ENCODE data around the gene USP32. TPM values are rescaled to one million over a fixed set of nuclear protein-coding genes. Genes with fewer than 3 reads are reported as not detected.

USP32 gene
- polyA plus RNA-seq, 4 donors: 10.3 to 21.9 (median 15.1) TPM

DNA sequence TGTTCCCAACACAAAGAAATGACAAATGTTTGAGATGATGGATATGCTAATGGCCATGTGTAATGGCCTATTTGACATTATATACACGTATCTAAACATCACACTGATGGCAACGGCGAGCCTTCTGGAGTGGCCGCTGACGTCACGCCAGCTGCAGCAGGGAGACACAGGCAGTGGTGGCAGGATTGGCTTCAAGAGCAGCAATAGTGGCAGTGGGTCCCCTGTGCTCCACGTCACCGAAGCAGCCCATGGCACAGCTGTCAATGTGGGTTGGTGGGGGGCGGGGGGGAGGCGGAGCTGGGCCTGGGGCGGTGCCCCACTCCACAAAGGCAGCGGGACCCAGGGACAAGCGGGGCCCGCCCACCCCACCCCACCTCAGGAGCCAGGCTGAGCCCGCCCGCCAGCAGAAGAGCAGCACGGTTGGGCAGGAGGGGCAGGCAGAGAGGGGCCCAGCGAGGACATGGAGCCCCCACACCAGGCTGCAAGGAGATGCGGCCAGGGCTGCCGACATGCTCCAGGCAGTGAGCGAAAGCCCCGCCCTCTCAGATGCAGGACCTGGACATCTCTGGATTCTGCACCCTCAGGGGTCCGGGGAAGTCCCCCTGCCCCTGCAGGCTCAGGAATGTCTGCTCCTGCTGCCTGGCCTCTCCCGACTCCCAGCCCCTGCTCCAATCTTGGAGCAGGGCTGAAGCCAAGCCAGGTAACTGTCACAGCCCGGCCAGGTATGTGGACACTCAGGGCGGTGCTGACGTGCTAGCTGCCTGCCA lies 64.6 kb downstream of the USP32 start:
- peaks cover 0 to 1% (median 0%) of the 10 kb centered on the region in 3 donors for H3K4me1 ChIP-seq (ENCODE audit: control insufficient read depth in 3 of 3, insufficient read depth in 2 of 3, low read depth in 1 of 3, low read length in 2 of 3)
- FAIRE-seq (no peak), DNase-seq (no peak)
- WGBS, 3 donors: 90 to 97% (median 91%) methylated on average over 21 to 27 of the region's 27 CpGs
- H3K27ac ChIP-seq (ENCODE audit: low read depth in 1 of 3, low read length in 2 of 3): no peak overlapping the region
- no peaks in the 10 kb centered on the region for H3K27me3 ChIP-seq (ENCODE audit: control insufficient read depth in 3 of 3, insufficient read depth in 3 of 3, low read length in 3 of 3)
- peaks cover 0 to 28% (median 0%) of the 10 kb centered on the region in 3 donors for H3K36me3 ChIP-seq (ENCODE audit: control insufficient read depth in 3 of 3, insufficient read depth in 2 of 3, low read depth in 1 of 3, low read length in 3 of 3)
- H3K9me3 ChIP-seq (ENCODE audit: control insufficient read depth in 2 of 2, insufficient read depth in 1 of 2, low read depth in 1 of 2, low read length in 1 of 2): peaks cover 0 to 9% of the 10 kb centered on the region in 2 donors
- H3K4me3 ChIP-seq (ENCODE audit: low read depth in 1 of 3, low read length in 3 of 3): no peak overlapping the region

DNA sequence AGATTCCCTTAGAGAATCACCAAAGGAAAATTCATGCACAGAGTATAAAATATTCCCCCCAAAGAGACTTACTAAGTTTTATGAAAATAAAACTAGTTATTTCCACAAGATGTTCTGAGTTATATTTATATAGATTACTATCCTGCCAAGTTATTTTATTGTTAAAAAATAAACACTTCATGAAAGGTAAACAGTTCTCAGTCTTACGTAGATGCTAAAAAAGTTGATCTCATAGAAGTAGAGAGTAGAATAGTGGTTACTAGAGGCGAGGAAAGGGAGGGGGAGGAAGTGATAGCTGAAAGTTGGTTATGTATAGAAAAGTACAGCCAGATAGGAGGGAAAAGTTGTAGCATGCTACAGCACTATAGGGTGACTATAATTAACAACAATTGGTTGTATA lies 65.2 kb downstream of the USP32 start:
- no peak for FAIRE-seq
- Histone ChIP-seq H3K27ac (ENCODE audit: low read depth in 1 of 3, low read length in 2 of 3) (no peak overlapping the region), H3K4me3 (ENCODE audit: low read depth in 1 of 3, low read length in 3 of 3) (no peak overlapping the region), H3K27me3 (ENCODE audit: control insufficient read depth in 3 of 3, insufficient read depth in 3 of 3, low read length in 3 of 3) (no peaks in the 10 kb centered on the region), H3K36me3 (ENCODE audit: control insufficient read depth in 3 of 3, insufficient read depth in 2 of 3, low read depth in 1 of 3, low read length in 3 of 3) (peaks cover 0 to 28% (median 0%) of the 10 kb centered on the region in 3 donors), H3K9me3 (ENCODE audit: control insufficient read depth in 2 of 2, insufficient read depth in 1 of 2, low read depth in 1 of 2, low read length in 1 of 2) (peaks cover 0 to 9% of the 10 kb centered on the region in 2 donors), H3K4me1 (ENCODE audit: control insufficient read depth in 3 of 3, insufficient read depth in 2 of 3, low read depth in 1 of 3, low read length in 2 of 3) (peaks cover 0 to 3% (median 1%) of the 10 kb centered on the region in 3 donors)
- WGBS, 3 donors: 75 to 87% (median 86%) methylated on average over 2 of the region's 2 CpGs
- no peak for DNase-seq

DNA sequence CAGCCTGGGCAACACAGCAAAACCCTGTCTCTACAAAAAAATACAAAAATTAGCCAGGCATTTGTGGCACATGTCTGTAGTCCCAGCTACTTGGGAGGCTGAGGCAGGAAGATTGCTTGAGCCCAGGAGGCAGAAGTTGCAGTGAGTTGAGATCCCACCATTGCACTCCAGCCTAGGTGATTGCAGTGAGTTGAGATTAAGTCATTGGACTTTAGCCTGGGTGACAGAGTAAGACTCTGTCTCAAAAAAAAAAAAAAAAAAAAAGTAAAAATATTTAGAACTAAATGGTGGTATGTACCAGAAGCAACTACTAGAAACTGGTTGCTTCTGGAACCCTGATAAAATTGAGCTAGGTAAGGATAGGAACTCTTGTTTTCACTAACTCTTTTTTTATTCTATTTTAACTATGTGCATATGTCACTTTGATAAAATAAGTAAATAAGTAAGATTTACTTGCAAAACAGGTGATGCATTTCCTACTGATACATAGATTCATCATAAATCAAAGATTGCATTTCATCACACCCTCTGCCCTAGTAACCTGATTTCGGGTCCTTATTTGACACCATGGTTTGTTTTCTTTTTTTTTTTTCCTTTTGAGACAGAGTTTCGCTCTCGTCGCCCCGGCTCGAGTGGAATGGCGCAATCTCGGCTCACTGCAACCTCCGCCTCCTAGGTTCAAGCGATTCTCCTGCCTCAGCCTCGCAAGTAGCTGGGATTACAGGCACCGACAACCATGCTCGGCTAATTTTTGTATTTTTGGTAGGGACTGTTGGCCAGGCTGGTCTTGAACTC lies 66.0 kb downstream of the USP32 start:
- Histone ChIP-seq H3K4me3 (ENCODE audit: low read depth in 1 of 3, low read length in 3 of 3) (no peak overlapping the region), H3K27me3 (ENCODE audit: control insufficient read depth in 3 of 3, insufficient read depth in 3 of 3, low read length in 3 of 3) (no peaks in the 10 kb centered on the region), H3K27ac (ENCODE audit: low read depth in 1 of 3, low read length in 2 of 3) (peak overlapping the region in 1 of 3 donors; percentile 28), H3K4me1 (ENCODE audit: control insufficient read depth in 3 of 3, insufficient read depth in 2 of 3, low read depth in 1 of 3, low read length in 2 of 3) (peaks cover 0 to 3% (median 1%) of the 10 kb centered on the region in 3 donors), H3K9me3 (ENCODE audit: control insufficient read depth in 2 of 2, insufficient read depth in 1 of 2, low read depth in 1 of 2, low read length in 1 of 2) (peaks cover 0 to 9% of the 10 kb centered on the region in 2 donors), H3K36me3 (ENCODE audit: control insufficient read depth in 3 of 3, insufficient read depth in 2 of 3, low read depth in 1 of 3, low read length in 3 of 3) (peaks cover 0 to 25% (median 0%) of the 10 kb centered on the region in 3 donors)
- FAIRE-seq (no peak), DNase-seq (peak; percentile 53 to 54)
- WGBS, 3 donors: 89 to 91% (median 90%) methylated on average over 13 of the region's 13 CpGs

DNA sequence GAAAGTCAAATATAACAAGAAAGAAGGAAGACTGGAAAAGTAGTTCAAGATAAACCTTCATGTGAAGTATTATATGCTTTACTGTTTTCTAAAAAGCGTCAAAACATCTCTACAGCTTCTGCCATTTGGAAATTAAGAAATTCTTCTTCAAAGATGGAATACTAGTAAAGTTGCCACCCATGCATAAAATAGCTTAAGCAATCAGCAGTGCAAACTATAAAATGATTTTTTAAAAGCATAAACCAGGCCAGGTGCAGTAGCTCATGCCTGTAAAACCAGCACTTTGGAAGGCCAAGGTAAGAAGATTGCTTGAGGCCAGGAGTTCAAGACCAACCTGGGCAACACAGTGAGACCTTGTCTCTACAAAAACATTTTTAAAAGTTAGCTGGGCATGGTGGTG lies 68.2 kb downstream of the USP32 start:
- DNase-seq (no peak), FAIRE-seq (no peak)
- peaks cover 0 to 3% (median 1%) of the 10 kb centered on the region in 3 donors for H3K4me1 ChIP-seq (ENCODE audit: control insufficient read depth in 3 of 3, insufficient read depth in 2 of 3, low read depth in 1 of 3, low read length in 2 of 3)
- H3K4me3 ChIP-seq (ENCODE audit: low read depth in 1 of 3, low read length in 3 of 3): no peak overlapping the region
- H3K36me3 ChIP-seq (ENCODE audit: control insufficient read depth in 3 of 3, insufficient read depth in 2 of 3, low read depth in 1 of 3, low read length in 3 of 3): peaks cover 0 to 23% (median 0%) of the 10 kb centered on the region in 3 donors
- no peak overlapping the region for H3K27ac ChIP-seq (ENCODE audit: low read depth in 1 of 3, low read length in 2 of 3)
- 97 to 99% (median 97%) methylated on average over 1 of the region's 1 CpG for WGBS, 3 donors
- H3K9me3 ChIP-seq (ENCODE audit: control insufficient read depth in 2 of 2, insufficient read depth in 1 of 2, low read depth in 1 of 2, low read length in 1 of 2): peaks cover 0 to 8% of the 10 kb centered on the region in 2 donors
- no peaks in the 10 kb centered on the region for H3K27me3 ChIP-seq (ENCODE audit: control insufficient read depth in 3 of 3, insufficient read depth in 3 of 3, low read length in 3 of 3)

DNA sequence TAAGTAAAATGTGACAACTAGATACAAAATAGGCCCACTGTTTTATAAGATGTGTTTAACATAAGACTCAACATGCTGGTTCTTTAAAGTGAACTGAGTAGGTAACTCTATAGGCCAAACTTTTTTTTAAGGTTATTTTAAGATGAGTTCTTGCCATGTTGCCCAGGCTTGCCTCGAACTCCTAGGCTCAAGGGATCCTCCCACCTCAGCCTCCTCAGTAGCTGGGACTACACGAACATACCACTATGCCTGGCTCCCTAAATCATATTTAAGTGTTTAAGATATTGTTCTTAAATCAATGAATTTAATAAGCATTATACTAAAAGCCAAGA lies 69.9 kb downstream of the USP32 start:
- Histone ChIP-seq H3K36me3 (ENCODE audit: control insufficient read depth in 3 of 3, insufficient read depth in 2 of 3, low read depth in 1 of 3, low read length in 3 of 3) (peaks cover 0 to 8% (median 0%) of the 10 kb centered on the region in 3 donors), H3K9me3 (ENCODE audit: control insufficient read depth in 2 of 2, insufficient read depth in 1 of 2, low read depth in 1 of 2, low read length in 1 of 2) (no peaks in the 10 kb centered on the region), H3K27ac (ENCODE audit: low read depth in 1 of 3, low read length in 2 of 3) (no peak overlapping the region), H3K4me1 (ENCODE audit: control insufficient read depth in 3 of 3, insufficient read depth in 2 of 3, low read depth in 1 of 3, low read length in 2 of 3) (peaks cover 0 to 3% (median 1%) of the 10 kb centered on the region in 3 donors), H3K27me3 (ENCODE audit: control insufficient read depth in 3 of 3, insufficient read depth in 3 of 3, low read length in 3 of 3) (no peaks in the 10 kb centered on the region), H3K4me3 (ENCODE audit: low read depth in 1 of 3, low read length in 3 of 3) (no peak overlapping the region)
- FAIRE-seq (no peak), DNase-seq (no peak)
- WGBS, 3 donors: 93 to 98% (median 96%) methylated on average over 2 of the region's 2 CpGs

DNA sequence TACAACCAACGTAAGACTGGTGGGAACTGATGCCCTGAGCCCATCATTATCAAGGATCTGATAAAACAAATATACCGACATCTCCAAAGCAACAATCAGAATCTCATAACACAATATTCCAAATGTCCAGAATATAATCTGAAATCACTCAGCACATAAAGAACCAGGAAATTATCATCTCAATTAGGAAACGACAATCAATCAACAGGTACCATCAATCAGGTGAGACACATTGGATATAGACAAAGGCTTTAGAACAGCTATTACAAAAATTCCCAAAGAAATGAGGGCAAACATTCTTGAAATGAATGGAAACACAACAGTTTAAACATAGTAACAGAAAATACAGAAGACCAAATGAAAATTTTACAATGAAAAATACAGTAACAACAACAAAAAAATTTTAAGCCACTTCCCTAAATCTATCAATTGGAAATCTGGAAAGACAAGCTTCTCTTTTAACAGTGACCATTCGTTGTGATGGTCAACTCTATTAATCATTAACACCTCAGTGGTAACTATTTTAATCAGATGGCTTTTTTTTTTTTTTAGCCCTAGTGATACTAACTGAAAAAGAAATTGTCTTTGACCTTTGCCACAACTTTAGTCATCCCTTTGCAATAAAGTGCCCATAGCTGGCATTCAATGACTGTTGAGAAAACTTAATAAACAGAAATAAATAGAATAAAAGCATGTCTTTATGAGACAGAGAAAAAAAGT lies 70.4 kb downstream of the USP32 start:
- Histone ChIP-seq H3K27me3 (ENCODE audit: control insufficient read depth in 3 of 3, insufficient read depth in 3 of 3, low read length in 3 of 3) (no peaks in the 10 kb centered on the region), H3K4me1 (ENCODE audit: control insufficient read depth in 3 of 3, insufficient read depth in 2 of 3, low read depth in 1 of 3, low read length in 2 of 3) (peaks cover 0 to 3% (median 1%) of the 10 kb centered on the region in 3 donors), H3K9me3 (ENCODE audit: control insufficient read depth in 2 of 2, insufficient read depth in 1 of 2, low read depth in 1 of 2, low read length in 1 of 2) (no peaks in the 10 kb centered on the region), H3K36me3 (ENCODE audit: control insufficient read depth in 3 of 3, insufficient read depth in 2 of 3, low read depth in 1 of 3, low read length in 3 of 3) (peaks cover 0 to 8% (median 0%) of the 10 kb centered on the region in 3 donors), H3K4me3 (ENCODE audit: low read depth in 1 of 3, low read length in 3 of 3) (no peak overlapping the region), H3K27ac (ENCODE audit: low read depth in 1 of 3, low read length in 2 of 3) (no peak overlapping the region)
- DNase-seq (peak; percentile 11 to 49), FAIRE-seq (no peak)
- 66 to 83% (median 69%) methylated on average over 4 of the region's 4 CpGs for WGBS, 3 donors

DNA sequence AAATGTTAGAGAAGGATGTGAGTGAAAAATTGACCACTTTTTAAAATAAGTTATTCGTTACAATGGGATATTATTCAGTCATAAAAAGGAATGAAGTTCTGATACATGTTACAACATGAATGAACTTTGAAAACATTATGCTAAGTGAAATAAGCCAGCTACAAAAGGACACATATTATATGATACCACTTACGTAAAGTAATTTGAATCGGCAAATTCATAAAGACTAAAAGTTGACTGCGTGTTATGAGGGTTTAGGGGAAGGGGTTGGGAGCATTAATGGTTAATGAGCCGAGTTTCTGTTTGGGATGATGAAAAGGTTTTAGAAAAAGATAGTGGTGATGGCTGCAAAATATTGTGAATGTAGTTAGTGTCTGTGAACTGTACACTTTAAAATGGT lies 73.1 kb downstream of the USP32 start:
- peaks cover 0 to 3% (median 0%) of the 10 kb centered on the region in 3 donors for H3K4me1 ChIP-seq (ENCODE audit: control insufficient read depth in 3 of 3, insufficient read depth in 2 of 3, low read depth in 1 of 3, low read length in 2 of 3)
- 97 to 99% (median 98%) methylated on average over 5 of the region's 5 CpGs for WGBS, 3 donors
- no peak overlapping the region for H3K4me3 ChIP-seq (ENCODE audit: low read depth in 1 of 3, low read length in 3 of 3)
- no peaks in the 10 kb centered on the region for H3K9me3 ChIP-seq (ENCODE audit: control insufficient read depth in 2 of 2, insufficient read depth in 1 of 2, low read depth in 1 of 2, low read length in 1 of 2)
- peaks cover 0 to 2% (median 0%) of the 10 kb centered on the region in 3 donors for H3K36me3 ChIP-seq (ENCODE audit: control insufficient read depth in 3 of 3, insufficient read depth in 2 of 3, low read depth in 1 of 3, low read length in 3 of 3)
- FAIRE-seq (no peak), DNase-seq (no peak)
- H3K27ac ChIP-seq (ENCODE audit: low read depth in 1 of 3, low read length in 2 of 3): no peak overlapping the region
- no peaks in the 10 kb centered on the region for H3K27me3 ChIP-seq (ENCODE audit: control insufficient read depth in 3 of 3, insufficient read depth in 3 of 3, low read length in 3 of 3)

DNA sequence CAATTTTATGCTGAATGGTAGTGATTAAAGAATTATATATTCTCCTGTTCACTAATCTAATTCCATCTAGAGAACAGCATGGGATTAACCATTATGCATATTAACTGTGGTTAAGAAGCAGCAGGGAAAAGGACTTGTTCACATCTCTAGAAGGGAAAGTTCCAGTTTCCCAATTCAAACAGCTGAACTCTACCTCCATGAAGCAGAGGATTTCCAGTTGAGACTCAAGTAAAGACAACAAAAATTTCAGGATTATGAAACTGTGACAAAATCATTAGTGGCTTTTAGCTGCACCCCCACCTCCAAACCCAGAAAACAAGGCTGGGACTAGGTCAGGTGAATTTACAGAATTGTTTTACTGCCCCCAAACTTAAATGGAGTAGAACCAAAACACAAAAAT lies 73.6 kb downstream of the USP32 start:
- Histone ChIP-seq H3K4me3 (ENCODE audit: low read depth in 1 of 3, low read length in 3 of 3) (no peak overlapping the region), H3K27me3 (ENCODE audit: control insufficient read depth in 3 of 3, insufficient read depth in 3 of 3, low read length in 3 of 3) (no peaks in the 10 kb centered on the region), H3K4me1 (ENCODE audit: control insufficient read depth in 3 of 3, insufficient read depth in 2 of 3, low read depth in 1 of 3, low read length in 2 of 3) (peaks cover 0 to 3% (median 0%) of the 10 kb centered on the region in 3 donors), H3K36me3 (ENCODE audit: control insufficient read depth in 3 of 3, insufficient read depth in 2 of 3, low read depth in 1 of 3, low read length in 3 of 3) (peaks cover 0 to 2% (median 0%) of the 10 kb centered on the region in 3 donors), H3K27ac (ENCODE audit: low read depth in 1 of 3, low read length in 2 of 3) (no peak overlapping the region), H3K9me3 (ENCODE audit: control insufficient read depth in 2 of 2, insufficient read depth in 1 of 2, low read depth in 1 of 2, low read length in 1 of 2) (no peaks in the 10 kb centered on the region)
- DNase-seq (no peak), FAIRE-seq (no peak)
